Suprapubic skin (tissue), 3 donors: Measurements from ENCODE around the gene RNF145.

Source experiments
- CTCF ChIP-seq, 2 donors: fragments of 200-600 bp in 1 of 2; fragments of 450-650 bp in 1 of 2; sonication (generic) in 1 of 2; IDR thresholded peaks; one replicate each; pipeline ENCODE4 v1.5.1; 2016 to 2019; ENCODE audit warnings: antibody characterized with exemption in 2 of 2, mild to moderate bottlenecking in 1 of 2, moderate library complexity in 1 of 2
- POLR2AphosphoS5 ChIP-seq, 3 donors: sonication (generic); formaldehyde crosslinking; IDR thresholded peaks; one replicate each; pipeline ENCODE4 v1.6.1; 2017; ENCODE audit warnings: antibody characterized with exemption in 3 of 3

GRCh38 chr5:159220206-159220605 is 10.9 kb upstream of the RNF145 start:
- TF ChIP-seq CTCF (IDR thresholded peaks at IDR 0.05), result no peak
- no peak for TF ChIP-seq POLR2AphosphoS5 (IDR thresholded peaks at IDR 0.05)
